ENCODE measurements around the gene STX18. TPM values are rescaled to one million over a fixed set of nuclear protein-coding genes. Genes with fewer than 3 reads are reported as not detected.

The STX18 gene
- total RNA-seq, 1 experiment from 2014 or later = 20.9 TPM

- H4K5ac ChIP-seq (ENCODE audit: insufficient read length, low read depth, low read length) = no peak overlapping the region
- no peak overlapping the region for H4K91ac ChIP-seq (ENCODE audit: insufficient read length, low read depth, low read length)
- H2BK20ac ChIP-seq (ENCODE audit: low read depth, low read length, poor library complexity, severe bottlenecking) = no peak overlapping the region
- no peak overlapping the region for H2BK12ac ChIP-seq (ENCODE audit: insufficient read length, low read depth, low read length)
- Mint-ChIP-seq H3K4me3 (no peak overlapping the region), H3K9me3 (peaks cover 2 to 4% of the 10 kb centered on the region in 2 experiments; a peak in 2 of 5 replicates), H3K27ac (no peak overlapping the region), H3K4me1 (peaks cover 0 to 6% of the 10 kb centered on the region in 2 experiments; a peak in 2 of 4 replicates), H3K36me3 (ENCODE audit: insufficient read depth in 1 of 3, low read depth in 3 of 3) (peaks cover 14 to 19% (median 17%) of the 10 kb centered on the region in 3 experiments), H3K27me3 (ENCODE audit: low read depth) (peaks cover 1% of the 10 kb centered on the region; the same call in 1 of the 2 replicates)
- no peak overlapping the region for H2BK15ac ChIP-seq (ENCODE audit: low read depth, low read length)
- no peak overlapping the region for H3T11ph ChIP-seq (ENCODE audit: low read length)
- no peak overlapping the region for H3K23ac ChIP-seq (ENCODE audit: insufficient read length, low read depth, low read length)
- no peak overlapping the region for H4K8ac ChIP-seq (replicated peaks; ENCODE audit: insufficient read length, low read depth, low read length)
- H2BK120ac ChIP-seq (ENCODE audit: low read depth, low read length, poor library complexity, severe bottlenecking) = no peak overlapping the region
- H3K23me2 ChIP-seq (ENCODE audit: insufficient read length, low read depth, low read length, poor library complexity, severe bottlenecking) = no peaks in the 10 kb centered on the region
- no peaks in the 10 kb centered on the region for H3K79me2 ChIP-seq (ENCODE audit: insufficient read depth, low read length)
- no peaks in the 10 kb centered on the region for H3K27me3 ChIP-seq (ENCODE audit: insufficient read depth, low read length)
- no peak overlapping the region for H3K27ac ChIP-seq (ENCODE audit: insufficient read length, low read depth, low read length)
- TF ChIP-seq CTCF (conservative IDR thresholded peaks at IDR 0.05) = no peak
- no peak for DNase-seq
- H3K56ac ChIP-seq (ENCODE audit: insufficient read length, low read depth, low read length) = no peak overlapping the region
- no peak overlapping the region for H3K14ac ChIP-seq (ENCODE audit: insufficient read depth, low read length)
- no peak overlapping the region for H2BK5ac ChIP-seq (ENCODE audit: insufficient read length, low read length)
- H3K9me3 ChIP-seq (ENCODE audit: control insufficient read depth, low read depth, low read length) = no peaks in the 10 kb centered on the region
- WGBS (ENCODE audit: extremely low coverage, insufficient read length, low lambda C conversion rate) = no CpG with 5 or more reads among the region's 3 CpGs
- H2AFZ ChIP-seq (ENCODE audit: low read length) = no peak overlapping the region
- 0 out of 2 replicates have a peak, but pooled peaks cover 3% of the 10 kb centered on the region for H3K4me1 ChIP-seq (ENCODE audit: insufficient read depth, low read length)
- no peaks in the 10 kb centered on the region for H3K79me1 ChIP-seq (ENCODE audit: insufficient read depth, low read depth, low read length, poor library complexity, severe bottlenecking)
- H2AK5ac ChIP-seq (ENCODE audit: insufficient read length, low read length) = no peak overlapping the region
- H3K9ac ChIP-seq (ENCODE audit: extremely low read depth, insufficient read length, low read length) = no peak overlapping the region
- no peak overlapping the region for H3K4me2 ChIP-seq (ENCODE audit: insufficient read depth, insufficient read length, low read length)
- H3K4ac ChIP-seq (ENCODE audit: low read depth, low read length) = no peak overlapping the region
- H3K18ac ChIP-seq (ENCODE audit: insufficient read length, low read depth, low read length) = no peak overlapping the region
- no peaks in the 10 kb centered on the region for H4K20me1 ChIP-seq (ENCODE audit: control insufficient read depth, insufficient read depth, insufficient read length)
Observed at GRCh38 chr4:4471195-4471594, 70.7 kb downstream of the STX18 start.
